ENCODE results near the gene SPA17.
A peak's percentile ranks its signal among the peaks of the same experiment; 100 is the strongest.

SPA17 gene

DNA sequence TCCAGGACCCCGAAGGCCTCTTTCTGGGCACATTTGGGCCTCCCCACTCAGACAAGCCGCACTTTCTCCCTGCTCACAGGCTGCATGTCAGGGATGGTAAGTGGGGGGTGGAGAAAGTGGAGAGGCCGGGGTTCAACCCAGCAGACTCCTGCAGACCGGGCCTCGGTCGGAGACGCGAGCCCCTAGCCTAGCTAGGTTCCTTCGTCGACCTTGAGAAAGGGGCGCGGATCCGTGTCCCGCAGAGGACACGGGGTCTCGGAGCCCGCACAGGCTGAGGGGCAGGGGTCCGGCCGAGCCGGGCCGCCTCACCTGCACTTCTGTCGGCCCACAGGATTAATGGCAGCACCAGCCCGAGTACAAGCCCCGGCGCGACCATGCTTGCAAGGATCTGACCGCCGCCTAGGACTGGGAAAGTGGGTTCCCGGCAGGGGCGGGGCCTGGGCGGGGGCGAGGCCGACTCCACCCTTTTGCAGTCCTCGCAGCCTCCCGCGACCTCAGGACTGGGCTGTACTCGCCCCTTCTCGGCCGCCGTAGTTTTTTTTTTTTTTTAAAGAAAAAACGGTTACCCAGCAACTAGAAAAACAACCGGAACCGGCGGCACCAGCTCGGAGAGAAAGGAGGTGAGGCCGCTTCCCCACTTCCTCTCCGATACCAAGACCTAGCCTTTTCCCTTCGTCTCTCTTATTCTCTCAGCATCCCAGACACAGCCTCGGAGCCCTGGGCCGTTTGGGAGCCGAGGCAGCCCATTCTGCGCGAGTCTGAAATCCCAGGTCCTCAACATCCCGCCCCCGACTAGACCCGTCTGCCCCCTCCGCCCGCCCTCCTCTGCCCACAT is at the start of gene SPA17, which contains the start of gene SIAE:
Gene SPA17, plus strand, starts transcription at position 572 of the 835 bp plus-strand sequence. CDS start 1,361 bp downstream, outside the sequence.
Gene SIAE, minus strand, starts transcription at position 407 of the 835 bp plus-strand sequence. Its CDS starts 31 bp downstream, at position 376.
- DNase-seq = peak; percentile 45

DNA sequence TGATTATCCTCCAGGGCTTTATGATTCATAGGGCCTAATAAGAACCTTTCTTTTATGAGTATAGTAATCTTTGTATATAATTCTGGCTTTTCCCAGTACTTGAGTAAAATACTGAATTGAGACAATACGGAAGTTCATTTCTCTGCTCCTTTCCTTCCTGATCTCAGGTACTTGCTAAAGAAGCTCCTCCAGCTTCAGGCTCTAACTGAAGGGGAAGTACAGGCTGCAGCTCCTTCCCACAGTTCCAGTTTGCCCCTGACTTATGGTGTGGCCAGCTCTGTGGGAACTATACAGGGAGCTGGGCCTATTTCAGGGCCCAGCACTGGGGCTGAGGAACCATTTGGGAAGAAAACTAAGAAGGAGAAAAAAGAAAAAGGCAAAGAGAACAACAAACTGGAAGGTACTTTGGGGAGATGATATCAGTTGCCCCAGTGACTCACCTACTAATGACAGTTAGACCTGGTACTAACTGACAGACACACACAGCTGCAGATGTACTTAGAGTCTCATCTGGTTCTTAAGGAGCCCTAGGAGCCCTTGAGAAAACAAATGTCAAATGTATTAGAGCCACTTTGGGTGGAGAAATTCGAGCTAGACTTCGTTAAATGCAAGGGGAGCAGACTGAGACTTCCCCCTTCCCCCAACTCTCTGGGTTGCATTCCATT is 48.1 kb upstream of the SPA17 start:
- no peak for DNase-seq

DNA sequence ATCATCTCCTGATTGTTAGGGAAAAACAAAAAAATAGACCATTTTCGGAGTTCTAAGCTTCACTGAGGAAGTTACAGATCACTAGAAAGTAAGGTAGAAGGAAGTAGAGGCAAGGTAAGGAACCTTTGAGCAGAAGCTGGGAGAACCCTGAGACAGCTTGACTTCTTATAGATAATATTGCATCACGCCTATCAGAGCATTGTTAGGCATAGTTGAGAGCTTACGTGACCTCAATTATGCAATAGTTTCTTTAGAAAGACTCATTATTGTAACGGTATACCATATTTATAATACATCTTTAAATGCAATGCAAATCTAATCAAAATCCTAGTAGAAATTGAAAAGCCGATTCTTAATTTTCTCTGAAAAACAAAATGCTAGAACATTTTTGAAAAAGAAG is 46.2 kb upstream of the SPA17 start:
- DNase-seq = no peak

DNA sequence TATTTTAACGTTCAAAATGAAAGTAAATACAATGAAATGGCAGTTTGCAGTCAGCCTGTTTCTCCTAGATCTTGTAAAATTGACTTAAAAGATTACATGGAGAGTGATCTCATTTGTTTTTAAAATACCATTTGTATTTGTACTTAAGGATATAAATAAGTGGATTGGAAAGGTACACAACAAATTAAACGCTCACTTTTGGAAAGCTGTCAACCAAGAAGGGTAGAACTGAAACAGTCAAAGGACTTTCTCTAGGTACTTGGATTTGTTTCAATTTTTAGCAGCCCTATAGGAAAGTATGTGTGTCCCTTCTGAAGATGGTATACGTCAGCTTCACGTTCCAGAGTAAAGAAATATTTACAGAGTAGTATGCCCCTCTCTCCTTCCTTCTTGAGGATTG is 43.7 kb upstream of the SPA17 start:
- DNase-seq = no peak

DNA sequence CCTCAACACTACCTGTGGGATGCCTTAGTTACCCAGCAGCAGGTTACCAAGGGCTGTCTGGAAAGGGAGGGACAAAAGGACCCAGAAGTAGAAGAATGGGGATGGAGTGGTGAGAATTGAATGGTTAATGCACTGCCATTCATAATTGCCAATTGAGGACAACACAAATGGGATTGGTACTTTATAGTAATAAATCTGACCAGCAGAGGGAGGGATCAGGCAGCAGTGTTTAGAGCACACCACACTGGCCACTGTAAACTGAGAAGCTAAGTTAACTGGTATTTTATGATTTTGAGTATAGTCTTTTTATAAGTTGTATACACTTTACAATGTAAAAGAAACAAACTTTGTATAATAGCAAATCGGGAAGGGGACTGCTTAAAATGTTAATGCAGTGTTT is 40.3 kb upstream of the SPA17 start:
- no peak for DNase-seq

DNA sequence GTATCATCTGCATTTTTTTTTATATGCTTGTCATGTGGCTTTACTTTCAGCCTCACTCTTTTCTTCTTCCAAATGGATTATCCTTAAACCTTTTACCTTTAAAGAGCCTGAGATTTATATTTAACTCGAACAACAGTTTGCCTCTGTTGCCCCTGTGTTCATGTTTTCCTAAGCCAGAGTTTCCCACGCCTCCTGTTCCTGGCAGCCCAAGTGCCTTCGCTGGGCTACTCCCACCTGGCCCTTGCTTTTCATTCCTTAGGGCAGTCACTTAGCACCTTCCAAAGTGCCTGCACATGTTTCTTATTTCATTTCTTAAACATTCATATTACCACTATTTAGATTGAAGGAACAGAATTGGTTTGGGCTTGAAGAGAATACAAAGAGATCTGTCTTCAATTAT is 37.8 kb upstream of the SPA17 start:
- no peak for DNase-seq

DNA sequence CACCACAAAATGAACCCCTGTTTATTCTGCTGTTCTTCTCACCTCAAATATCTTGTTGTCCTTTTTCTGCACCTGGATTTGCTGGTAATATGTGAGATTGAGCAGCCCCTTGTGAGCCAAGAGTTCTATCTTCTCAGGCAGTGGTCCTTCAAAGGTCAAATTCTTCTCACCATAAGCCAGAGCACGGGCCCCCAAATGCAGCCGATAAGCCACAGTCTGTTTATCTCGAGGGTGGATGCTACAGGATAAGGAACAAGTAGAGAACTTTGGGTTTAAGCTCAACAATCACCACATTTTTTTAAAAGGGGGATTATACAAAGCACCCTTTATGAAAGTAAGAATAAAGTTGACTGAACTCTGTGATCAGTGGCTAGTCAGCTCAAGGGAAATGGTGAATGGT is 35.2 kb upstream of the SPA17 start:
- no peak for DNase-seq

DNA sequence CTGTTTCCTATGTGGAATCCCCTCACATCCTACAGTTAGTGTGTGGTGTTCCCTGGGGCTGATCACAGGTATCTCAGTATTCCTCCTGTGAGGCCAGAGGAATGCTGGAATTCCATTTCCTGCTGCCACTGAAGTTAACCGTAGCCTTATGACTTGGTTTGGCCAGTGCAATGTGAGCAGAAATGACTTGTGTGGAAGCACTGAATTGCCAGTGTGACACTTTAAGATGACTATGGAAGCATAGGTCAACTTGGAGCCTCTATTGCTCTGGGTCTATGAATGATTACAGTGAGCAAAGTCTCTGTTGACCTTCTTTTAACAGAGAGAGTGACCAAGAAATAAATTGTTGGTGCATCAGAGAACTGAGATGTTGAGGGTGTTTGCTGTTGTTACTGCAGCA is 34.5 kb upstream of the SPA17 start:
- no peak for DNase-seq

DNA sequence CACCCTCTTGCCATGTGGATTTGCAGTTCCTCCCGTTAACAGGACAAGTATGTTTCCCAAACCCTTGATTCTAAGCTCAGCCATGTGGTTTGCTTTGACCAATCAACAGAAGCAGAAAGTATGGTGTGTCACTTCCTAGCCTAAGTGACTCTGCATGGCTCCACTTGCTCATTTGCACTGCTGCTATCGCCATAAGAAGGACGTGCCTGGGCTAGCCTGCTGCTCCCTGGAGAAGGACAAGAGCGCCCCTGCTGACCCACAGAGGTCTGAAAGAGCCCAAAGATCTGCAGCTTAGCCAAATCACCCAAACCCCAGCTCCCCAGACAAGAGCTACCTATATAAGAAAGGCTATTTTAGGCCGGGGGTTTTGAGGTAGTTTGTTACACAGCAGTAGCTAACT is 33.0 kb upstream of the SPA17 start:
- DNase-seq = no peak

DNA sequence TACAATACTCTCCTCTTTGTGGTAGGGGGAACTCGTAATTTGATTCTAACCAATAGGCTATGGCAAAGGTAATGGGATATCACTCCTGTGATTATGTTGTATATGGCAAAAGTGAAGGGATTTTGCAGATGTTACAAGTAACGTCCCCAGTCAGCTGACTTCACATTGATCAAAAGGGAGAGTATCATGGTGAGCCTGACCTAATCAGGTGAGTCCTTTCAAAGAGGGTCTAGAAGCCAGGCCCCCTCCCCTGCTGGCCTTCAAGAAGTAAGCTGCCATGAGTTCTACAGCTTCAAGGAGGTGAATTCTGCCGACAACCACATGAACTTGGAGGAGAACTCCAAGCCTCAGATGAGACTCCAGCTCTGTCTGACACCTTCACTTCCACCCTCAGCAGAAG is 31.1 kb upstream of the SPA17 start:
- no peak for DNase-seq

DNA sequence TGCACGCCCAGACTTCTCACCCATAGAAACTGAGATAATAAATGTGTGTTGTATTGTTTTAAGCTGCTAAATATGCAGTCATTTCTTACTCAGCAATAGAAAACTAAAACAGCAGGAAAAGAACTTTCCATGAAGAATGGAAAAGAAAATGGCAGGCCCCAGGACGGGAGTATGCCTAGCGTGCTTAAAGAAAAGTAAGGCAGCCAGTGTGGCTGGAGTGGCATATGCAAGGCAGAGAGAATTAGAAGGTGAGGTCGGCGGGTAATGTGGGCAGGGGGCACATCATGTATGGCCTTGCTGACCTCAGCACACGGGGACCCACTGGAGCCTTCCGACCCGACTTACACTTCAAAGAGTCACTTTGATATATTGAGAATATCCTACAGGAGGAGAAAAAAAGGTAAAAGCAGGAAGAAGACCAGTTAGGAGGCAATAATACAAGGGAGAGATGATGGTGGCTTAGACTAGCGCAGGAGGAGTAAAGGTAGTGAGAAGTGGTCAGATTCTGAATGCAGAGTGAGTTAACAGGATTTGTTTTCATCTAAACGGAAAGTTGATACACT is 30.6 kb upstream of the SPA17 start:
- DNase-seq = no peak

DNA sequence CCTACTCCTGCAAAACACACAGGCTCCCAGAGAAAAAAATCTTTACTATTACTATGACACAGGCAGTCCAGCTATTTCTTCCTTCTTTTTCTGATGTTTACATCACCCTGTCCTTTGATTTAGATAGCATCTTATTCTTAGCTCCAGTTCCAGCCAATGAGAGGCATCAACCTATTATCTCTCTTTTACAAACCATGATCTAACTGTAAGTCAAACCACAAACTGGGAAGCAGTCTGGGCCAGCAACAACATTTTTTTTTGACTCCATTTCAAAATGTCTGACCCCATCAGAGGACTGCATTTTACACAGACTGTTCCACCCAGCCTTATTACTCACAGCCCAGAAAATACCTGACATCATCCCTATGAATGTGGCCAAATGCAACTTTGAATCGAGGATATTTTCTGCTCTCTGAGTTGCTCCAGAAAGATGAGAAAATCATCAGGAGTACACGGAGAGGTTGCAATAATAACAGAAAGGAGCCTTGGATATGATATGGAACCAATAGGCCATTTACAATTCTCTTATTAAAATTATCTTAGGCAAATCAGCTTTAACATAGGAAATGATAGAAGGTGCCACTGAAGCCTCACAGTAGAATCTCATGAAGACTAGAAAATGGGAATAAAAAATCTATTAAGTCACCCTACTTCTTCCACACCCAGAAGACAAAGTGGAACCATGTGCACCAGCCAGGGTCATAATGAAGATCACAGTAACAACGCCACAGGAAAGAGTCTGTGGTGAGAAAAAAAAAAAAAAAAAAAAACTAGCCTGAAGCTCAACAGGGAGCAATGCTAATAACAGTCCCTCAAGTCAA is 29.9 kb upstream of the SPA17 start:
- DNase-seq = no peak

DNA sequence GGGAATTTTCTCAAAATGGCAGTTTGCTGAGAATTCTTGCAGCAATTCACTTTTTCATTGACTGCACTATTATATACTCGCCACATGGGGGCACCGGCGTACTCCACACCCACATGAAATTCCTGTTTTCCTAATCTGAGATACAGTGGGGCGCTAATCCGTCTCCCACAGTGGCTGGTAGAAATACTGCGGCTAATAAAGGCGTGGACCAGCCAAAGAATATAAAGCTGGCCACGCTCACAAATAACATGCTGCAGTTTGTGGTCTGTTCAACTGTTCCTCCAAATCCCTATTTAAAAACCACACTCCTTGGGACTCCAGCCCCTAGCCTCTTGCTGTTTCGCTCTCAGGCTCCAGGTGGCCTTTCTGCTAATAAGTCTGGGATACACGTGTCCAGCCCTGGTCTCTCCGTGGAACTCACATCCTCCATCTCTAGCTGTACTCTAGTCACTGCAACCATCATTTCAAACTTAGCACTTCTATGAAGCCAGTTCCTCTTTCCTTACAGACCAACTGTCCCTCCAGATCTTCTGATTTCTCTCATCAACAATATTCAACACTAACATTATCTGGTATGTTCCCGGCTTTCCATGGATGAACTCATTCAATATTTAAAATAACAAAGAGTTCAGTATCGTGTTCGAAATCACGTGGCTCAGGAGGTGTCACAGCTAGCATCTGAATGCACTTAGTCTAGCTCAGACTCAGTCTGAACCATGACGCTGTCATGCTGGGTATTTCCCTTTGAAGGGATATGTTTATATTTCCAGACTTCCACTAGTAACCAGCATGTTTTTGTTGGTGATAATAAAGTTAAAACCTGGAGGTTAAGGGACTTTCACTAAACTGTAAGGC is 29.1 kb upstream of the SPA17 start:
- peak; percentile 14 for DNase-seq

DNA sequence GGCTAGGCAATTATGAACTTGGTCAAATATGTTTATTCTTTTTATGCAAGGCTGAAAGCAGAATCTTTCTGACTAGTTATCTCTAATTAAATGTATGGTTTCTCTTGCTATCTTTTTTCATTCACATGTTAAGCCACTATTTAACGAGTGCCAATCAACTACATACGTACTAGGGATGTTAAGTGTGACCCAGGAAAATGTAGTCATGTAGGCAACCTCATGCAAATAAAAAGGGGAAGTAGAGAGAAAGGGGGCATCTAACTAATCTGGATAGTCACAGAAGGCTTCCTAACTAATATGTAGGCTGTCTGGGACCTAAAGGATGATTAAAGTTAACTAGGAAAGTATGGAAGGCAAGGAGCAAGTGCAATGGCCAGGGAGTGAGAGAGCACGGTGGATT is 27.6 kb upstream of the SPA17 start:
- DNase-seq = no peak

DNA sequence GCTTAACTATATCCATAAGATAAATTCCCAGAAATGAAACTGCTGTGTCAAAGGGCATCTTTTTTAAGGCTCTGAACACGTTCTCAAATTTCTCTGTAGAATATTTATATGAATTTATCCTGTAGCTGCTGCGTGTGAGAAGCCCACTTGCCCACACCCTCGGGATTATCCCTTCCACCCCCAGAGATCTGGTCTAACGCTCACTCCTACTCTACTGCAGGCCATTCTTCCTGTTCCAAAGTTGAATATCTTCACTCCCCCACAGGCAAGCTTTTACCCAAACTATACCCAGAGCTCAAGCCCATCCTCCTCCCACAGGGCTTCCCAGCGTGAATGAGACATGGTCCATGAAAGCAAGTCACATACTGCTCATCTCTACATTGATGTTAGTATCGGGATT is 25.1 kb upstream of the SPA17 start:
- DNase-seq = no peak

DNA sequence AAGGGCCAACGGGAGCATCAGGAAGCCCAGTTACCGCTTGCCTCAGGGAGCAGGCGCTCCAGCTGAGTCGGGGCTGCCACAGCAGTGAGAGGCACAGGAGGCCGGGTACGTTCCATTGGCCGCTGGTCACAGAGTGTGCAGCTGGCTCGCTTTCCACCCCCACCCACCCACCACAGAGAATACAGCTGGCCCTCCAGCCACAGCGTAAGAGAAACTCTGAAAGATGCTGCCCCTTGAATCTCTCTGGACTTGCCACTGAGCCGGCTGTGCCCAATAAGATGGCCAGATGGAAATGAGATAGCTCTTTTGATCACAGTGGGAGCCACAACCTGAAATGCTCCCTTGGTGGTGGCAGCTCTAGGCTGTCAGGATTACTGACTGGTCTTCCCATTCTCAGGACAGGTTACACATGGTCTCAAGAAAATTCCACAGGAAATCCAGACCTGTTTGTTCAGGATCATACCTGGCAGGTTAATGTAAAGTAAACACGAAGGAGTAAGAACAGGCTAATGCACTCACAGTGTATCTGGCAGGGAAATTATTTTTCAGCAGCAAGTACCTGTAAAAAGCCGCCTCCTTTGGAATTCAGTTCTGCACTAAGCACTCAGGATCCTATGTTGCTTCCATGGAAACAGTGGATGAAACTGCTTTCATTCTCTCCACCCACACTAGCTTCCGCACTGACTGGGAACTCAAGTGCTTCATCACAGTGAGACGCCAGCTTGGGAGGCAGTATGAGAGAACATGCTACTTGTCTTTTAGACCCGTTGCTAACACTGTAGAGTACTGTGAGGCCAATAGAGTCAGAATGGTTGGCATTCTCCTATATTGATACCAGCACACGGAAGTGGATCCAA is 16.7 kb upstream of the SPA17 start:
- no peak for DNase-seq

DNA sequence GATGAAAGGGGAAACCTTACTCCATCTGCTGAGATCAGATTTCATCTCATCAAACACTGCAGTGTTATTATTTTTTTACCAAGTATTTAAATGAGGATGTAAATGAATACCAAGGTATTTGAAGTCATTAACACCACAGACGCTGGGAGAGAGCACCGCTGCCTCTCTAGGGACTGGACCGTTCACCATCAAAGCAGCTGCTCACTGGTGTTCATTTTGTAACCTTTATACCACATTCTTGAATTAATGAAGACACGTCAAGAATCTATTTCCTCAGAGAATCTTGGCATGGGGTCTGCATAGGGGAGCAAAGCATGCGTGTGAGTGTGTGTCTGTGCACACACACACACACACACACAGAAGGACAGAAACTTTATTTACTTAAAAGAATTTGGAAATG is 15.8 kb upstream of the SPA17 start:
- DNase-seq = no peak

DNA sequence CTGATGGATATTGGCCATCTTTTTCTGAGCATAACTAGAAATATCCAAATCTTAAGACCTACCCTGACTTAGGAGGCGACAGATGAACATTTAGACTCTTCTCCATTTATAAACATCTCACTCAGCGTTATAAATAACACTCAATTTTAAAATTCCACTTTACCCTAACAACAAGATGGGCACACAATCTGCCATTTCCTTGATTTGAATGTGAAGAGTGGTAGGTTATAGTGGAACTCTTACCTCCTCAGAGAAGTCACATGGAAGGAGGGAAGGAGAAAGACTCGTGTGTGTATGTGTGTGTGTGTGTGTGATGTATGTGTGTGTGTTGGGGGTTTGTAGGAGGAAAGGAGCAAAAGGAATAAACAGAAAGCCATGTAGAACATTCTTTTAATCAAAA is 15.2 kb upstream of the SPA17 start:
- no peak for DNase-seq

DNA sequence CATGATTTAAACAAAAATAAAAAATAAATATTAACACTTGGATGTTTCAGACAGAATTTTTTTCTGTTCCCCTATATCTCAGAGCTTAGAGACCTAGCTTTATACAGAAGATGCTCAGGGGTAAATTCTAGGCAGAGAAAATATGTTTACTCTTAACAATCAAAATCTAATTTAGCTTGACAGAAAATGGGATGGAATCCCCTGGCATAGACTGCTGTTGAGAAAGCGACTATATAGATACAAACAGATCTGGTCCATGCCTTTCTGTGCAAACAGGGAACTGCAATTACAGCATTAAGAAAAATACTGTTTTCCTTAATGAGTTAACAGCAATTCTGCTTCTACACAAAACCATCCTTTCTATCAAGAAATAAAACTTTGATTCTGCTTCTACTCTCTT is 14.7 kb upstream of the SPA17 start:
- DNase-seq = no peak

DNA sequence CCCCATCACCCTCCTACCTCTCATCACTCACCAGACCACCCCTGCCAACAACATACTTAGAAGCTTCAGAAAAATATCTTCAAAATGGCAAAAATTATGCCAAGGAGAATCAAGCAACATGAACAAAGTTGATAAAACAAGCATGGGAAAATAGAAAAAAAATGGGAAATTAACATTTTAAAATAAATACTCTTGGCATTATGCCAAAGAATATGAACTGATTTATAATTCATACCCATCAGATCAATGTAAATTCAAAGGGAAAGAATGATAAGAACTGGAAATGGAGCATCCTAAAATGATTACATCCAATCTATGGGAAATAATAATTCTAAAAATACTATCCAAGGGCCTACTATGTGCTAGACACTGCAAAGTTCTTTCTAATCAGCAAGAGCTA is 12.2 kb upstream of the SPA17 start:
- DNase-seq = no peak

DNA sequence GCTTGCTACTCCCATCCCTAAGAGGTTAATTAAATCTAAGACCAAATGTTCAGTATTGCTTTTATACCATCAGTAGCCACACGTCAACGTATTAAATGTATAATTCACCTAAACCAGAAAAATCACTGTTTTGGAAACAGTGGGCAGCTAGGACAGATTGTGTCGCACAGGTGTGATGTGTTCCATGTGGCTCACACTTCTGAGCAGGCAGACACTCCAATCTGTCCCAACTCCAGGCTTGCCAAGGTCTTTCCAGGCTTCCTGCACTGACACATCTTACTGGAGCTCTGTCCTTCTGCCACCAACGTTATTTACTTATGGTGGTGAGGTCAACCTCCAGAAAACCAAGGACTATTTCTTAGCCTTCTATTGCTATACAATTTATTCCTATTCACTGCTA is 11.6 kb upstream of the SPA17 start:
- no peak for DNase-seq
